ENCODE results near the gene ZNF764.
"Not testable (repeated sequence)": the region's sequence is repeated elsewhere in the genome, so short reads cannot be mapped to it uniquely, and the experiment has no call there.

Gene ZNF764

DNA sequence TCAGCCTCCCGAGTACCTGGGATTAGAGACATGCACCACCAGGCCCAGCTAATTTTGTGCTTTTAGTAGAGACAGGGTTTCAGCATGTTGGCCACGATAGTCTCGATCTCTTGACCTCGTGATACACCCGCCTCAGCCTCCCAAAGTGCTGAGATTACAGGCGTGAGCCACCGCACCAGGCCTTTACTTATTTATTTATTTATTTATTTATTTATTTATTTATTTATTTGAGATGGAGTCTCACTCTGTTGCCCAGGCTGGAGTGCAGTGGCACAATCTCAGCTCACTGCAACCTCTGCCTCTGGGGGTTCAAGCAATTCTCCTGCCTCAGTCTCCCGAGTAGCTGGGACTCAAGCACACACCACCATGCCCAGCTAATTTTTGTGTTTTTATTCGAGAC, 32.7 kb upstream of the ZNF764 start:
- not testable (repeated sequence) for H3K27me3 ChIP-seq (ENCODE audit: insufficient read depth, low read length); H3K27ac ChIP-seq (ENCODE audit: low read depth, low read length); H3K36me3 ChIP-seq (ENCODE audit: insufficient read depth, low read length); H3K4me3 ChIP-seq (ENCODE audit: low read depth, low read length); H2AFZ ChIP-seq (ENCODE audit: low read length, unreplicated experiment); H3K4me1 ChIP-seq (ENCODE audit: control insufficient read depth, insufficient read depth, low read length, unreplicated experiment)
- H3K79me2 ChIP-seq (ENCODE audit: control insufficient read depth, insufficient read depth, low read length, unreplicated experiment), result peaks cover 16% of the 10 kb centered on the region

DNA sequence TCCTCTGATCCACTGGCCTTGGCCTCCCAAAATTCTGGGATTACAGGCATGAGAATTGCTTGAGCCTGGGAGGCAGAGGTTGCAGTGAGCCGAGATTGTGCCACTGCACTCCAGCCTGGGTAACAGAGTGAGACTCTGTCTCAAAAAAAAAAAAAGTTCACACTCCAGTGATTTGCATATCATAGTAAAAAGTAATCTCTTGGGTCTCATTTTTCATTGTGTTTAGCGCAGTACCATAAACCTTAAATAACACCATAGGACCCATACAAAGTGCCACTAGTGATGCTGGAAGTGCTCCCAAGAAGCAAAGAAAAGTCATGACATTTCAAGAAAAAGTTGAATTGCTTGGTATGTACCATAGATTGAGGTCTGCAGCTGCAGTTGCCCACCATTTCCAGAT, 31.4 kb upstream of the ZNF764 start:
- H3K4me1 ChIP-seq (ENCODE audit: control insufficient read depth, insufficient read depth, low read length, unreplicated experiment); H3K4me3 ChIP-seq (ENCODE audit: low read depth, low read length); H3K27me3 ChIP-seq (ENCODE audit: insufficient read depth, low read length): not testable (repeated sequence)

DNA sequence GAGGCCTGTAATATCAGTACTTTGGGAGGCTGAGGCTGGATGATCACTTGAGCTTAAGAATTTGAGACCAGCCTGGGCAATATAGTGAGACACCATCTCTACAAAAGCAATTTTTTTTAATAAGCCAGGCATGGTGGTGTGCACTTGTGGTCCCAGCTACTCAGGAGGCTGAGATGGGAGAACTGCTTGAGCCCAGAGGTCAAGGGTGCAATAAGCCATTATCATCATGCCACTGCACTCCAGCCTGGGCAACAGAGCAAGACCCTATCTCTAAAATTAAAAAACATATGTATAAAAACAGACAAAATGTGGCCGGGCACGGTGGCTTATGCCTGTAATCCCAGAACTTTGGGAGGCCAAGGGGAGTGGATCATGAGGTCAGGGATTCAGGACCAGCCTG, 30.5 kb upstream of the ZNF764 start:
- no peaks in the 10 kb centered on the region for H3K27me3 ChIP-seq (ENCODE audit: insufficient read depth, low read length)
- H3K27ac ChIP-seq (ENCODE audit: low read depth, low read length), result no peak overlapping the region
- H3K4me1 ChIP-seq (ENCODE audit: control insufficient read depth, insufficient read depth, low read length, unreplicated experiment), result peaks cover 5% of the 10 kb centered on the region
- no peak overlapping the region for H3K4me3 ChIP-seq (ENCODE audit: low read depth, low read length)
- H3K36me3 ChIP-seq (ENCODE audit: insufficient read depth, low read length), result no peaks in the 10 kb centered on the region
- H2AFZ ChIP-seq (ENCODE audit: low read length, unreplicated experiment), result no peak overlapping the region
- peaks cover 28% of the 10 kb centered on the region for H3K79me2 ChIP-seq (ENCODE audit: control insufficient read depth, insufficient read depth, low read length, unreplicated experiment)

More for the DNA sequence above, 31.4 kb upstream of the ZNF764 start:
- H3K36me3 ChIP-seq (ENCODE audit: insufficient read depth, low read length); H2AFZ ChIP-seq (ENCODE audit: low read length, unreplicated experiment); H3K27ac ChIP-seq (ENCODE audit: low read depth, low read length): not testable (repeated sequence)
- H3K79me2 ChIP-seq (ENCODE audit: control insufficient read depth, insufficient read depth, low read length, unreplicated experiment), result peaks cover 22% of the 10 kb centered on the region

DNA sequence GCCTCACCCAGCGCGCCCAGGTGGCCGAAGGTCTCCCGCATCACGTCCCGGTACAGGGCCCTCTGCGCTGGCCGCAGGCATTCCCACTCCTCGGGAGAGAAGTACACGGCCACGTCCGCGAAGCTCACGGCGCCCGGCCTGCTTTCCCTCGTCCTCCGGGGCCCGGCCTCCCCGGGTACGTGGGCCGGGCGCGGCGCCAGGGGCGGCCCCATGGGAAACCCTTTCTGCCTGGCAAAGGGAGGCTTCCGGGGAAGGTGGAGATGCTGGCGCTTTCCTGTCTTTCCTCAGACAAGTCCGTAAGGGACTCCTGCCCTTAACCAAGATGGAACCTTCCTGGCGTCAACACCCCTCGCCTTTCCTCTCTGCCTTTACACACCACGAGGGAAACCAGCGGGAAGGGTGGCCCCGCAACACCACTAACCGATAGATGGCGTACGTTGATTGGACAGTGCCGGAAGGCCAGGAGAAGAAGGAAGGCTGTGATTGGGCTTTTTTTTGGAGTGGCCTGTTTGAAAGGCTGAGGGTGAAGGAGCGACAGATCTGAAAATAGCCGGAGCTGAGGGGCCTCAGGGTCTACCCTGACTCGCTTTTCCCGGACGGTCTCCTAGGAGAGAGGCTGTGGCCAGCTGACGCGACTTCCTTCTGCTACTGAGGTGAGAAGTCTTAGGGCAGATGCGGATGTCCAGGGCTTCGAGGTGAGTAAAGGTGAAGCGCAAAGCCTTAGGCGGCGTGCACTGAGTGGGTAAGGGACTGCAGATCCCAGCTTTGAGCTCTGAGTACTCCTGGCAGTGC, 27.4 kb upstream of the ZNF764 start, which contains the start of gene ZNF785:
ZNF785 (minus strand) TSS at position 298 of the 792 bp plus-strand sequence; CDS start at position 212, 86 bp downstream.
- Histone ChIP-seq H3K4me3 (ENCODE audit: low read depth, low read length) (peak within 1 kb of the TSS; percentile 98), H3K27me3 (ENCODE audit: insufficient read depth, low read length) (no peaks in the 10 kb centered on the region), H3K36me3 (ENCODE audit: insufficient read depth, low read length) (peaks cover 4% of the 10 kb centered on the region; the same call in 1 of the 2 replicates), H3K79me2 (ENCODE audit: control insufficient read depth, insufficient read depth, low read length, unreplicated experiment) (peaks cover 48% of the 10 kb centered on the region), H3K4me1 (ENCODE audit: control insufficient read depth, insufficient read depth, low read length, unreplicated experiment) (peaks cover 5% of the 10 kb centered on the region), H2AFZ (ENCODE audit: low read length, unreplicated experiment) (peak within 1 kb of the TSS; percentile 86), H3K27ac (ENCODE audit: low read depth, low read length) (peak within 1 kb of the TSS; percentile 57)

DNA sequence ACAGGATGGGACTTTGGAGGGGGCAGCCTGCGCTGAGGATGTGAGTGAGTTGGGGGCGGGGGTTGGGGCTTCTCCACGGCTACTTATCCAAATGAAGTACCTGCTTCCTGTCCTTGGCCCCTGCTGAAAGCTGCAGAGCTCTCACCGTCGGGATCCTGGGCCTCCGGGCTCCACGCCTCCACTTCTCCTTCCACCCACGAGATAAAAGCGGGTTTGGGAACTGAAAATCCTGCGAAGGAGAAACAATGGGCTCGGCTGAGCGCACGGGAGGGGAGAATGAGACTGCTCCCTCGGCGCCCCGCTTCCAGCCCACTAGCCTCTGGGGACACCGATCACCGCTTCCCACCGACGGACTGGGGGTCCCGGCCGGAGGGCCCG, 26.8 kb upstream of the ZNF764 start:
- peak overlapping the region; percentile 57 for H3K27ac ChIP-seq (ENCODE audit: low read depth, low read length)
- H3K36me3 ChIP-seq (ENCODE audit: insufficient read depth, low read length), result peaks cover 4% of the 10 kb centered on the region; the same call in 1 of the 2 replicates
- peak overlapping the region; percentile 70 for H2AFZ ChIP-seq (ENCODE audit: low read length, unreplicated experiment)
- H3K4me1 ChIP-seq (ENCODE audit: control insufficient read depth, insufficient read depth, low read length, unreplicated experiment), result peaks cover 5% of the 10 kb centered on the region
- H3K79me2 ChIP-seq (ENCODE audit: control insufficient read depth, insufficient read depth, low read length, unreplicated experiment), result peaks cover 48% of the 10 kb centered on the region
- H3K4me3 ChIP-seq (ENCODE audit: low read depth, low read length), result peak overlapping the region; percentile 98
- H3K27me3 ChIP-seq (ENCODE audit: insufficient read depth, low read length), result no peaks in the 10 kb centered on the region

DNA sequence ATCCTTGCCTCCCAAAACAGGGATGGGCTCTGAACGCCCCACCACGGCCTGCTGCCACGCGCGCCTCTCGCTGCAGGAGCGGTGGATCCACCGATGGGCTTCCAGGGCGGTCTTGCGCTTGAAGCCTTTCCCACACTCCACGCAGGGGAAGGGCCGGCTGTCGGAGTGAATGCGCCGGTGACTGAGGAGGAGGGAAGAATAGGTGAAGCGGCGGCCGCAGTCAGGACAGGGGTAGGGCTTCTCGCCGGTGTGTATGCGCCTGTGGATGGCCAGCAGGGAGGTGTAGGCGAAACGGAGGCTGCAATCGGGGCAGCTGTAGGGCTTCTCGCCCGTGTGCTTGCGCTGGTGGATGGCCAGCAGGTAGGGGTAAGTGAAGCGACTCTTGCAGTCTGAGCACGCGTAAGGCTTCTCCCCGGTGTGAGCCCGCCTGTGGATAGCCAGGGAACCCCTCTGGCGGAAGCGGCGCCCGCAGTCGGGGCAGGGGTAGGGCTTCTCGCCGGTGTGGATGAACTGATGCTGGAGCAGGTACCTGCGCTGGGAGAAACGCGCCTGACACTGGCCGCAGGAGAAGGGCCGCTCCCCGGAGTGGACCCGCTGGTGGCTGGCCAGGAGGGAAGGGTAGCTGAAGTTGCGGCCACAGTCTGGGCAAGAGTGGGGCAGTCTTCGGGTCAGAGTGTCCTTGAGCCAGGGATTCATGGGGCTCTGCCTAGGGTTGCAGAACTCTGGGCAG, 24.6 kb upstream of the ZNF764 start:
- Histone ChIP-seq H3K36me3 (ENCODE audit: insufficient read depth, low read length) (peaks cover 12% of the 10 kb centered on the region), H3K4me1 (ENCODE audit: control insufficient read depth, insufficient read depth, low read length, unreplicated experiment) (peaks cover 5% of the 10 kb centered on the region), H3K27ac (ENCODE audit: low read depth, low read length) (no peak overlapping the region), H2AFZ (ENCODE audit: low read length, unreplicated experiment) (no peak overlapping the region), H3K4me3 (ENCODE audit: low read depth, low read length) (no peak overlapping the region), H3K27me3 (ENCODE audit: insufficient read depth, low read length) (no peaks in the 10 kb centered on the region), H3K79me2 (ENCODE audit: control insufficient read depth, insufficient read depth, low read length, unreplicated experiment) (peaks cover 44% of the 10 kb centered on the region)

DNA sequence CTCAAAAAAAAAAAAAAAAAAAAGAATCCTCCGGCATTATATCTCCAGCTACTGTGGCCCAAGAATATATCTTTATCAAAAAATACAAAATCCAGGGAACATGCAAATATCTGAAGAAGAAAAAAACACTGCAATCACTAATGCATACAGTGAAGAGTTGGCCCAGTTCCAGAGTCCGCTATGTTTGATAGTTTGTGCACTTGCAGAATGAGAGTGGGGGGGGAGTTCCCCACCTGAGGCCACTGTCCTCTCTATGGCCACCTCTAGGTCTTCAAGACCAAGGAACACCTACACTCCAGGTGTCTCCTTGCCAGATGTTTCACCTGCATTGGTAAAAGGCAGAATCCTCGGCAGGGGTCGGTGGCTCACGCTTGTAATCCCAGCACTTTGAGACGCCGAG, 23.3 kb upstream of the ZNF764 start:
- H3K4me1 ChIP-seq (ENCODE audit: control insufficient read depth, insufficient read depth, low read length, unreplicated experiment), result no peaks in the 10 kb centered on the region
- no peak overlapping the region for H3K27ac ChIP-seq (ENCODE audit: low read depth, low read length)
- H3K36me3 ChIP-seq (ENCODE audit: insufficient read depth, low read length), result peaks cover 12% of the 10 kb centered on the region
- H3K4me3 ChIP-seq (ENCODE audit: low read depth, low read length), result no peak overlapping the region
- no peaks in the 10 kb centered on the region for H3K27me3 ChIP-seq (ENCODE audit: insufficient read depth, low read length)
- H3K79me2 ChIP-seq (ENCODE audit: control insufficient read depth, insufficient read depth, low read length, unreplicated experiment), result peaks cover 36% of the 10 kb centered on the region
- H2AFZ ChIP-seq (ENCODE audit: low read length, unreplicated experiment), result no peak overlapping the region

DNA sequence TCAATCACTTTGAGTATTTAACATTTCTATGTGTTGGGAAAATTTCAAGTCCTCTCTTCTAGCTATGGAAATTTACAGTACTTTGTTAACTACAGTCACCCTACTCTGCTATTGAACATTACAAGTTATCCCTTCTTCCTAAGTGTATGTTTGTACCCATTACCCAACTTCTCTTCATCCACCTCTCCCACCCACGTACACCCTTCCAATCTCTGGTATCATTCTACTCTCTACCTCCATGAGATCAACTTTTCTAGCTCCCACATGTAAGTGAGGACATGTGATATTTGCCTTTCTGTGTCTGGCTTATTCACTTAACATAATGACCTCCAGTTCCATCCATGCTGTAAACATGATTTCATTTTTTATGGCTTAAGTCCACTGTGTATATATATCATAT, 16.5 kb upstream of the ZNF764 start:
- Histone ChIP-seq H3K4me1 (ENCODE audit: control insufficient read depth, insufficient read depth, low read length, unreplicated experiment) (no peaks in the 10 kb centered on the region), H3K27me3 (ENCODE audit: insufficient read depth, low read length) (no peaks in the 10 kb centered on the region), H3K4me3 (ENCODE audit: low read depth, low read length) (no peak overlapping the region), H2AFZ (ENCODE audit: low read length, unreplicated experiment) (no peak overlapping the region), H3K79me2 (ENCODE audit: control insufficient read depth, insufficient read depth, low read length, unreplicated experiment) (no peaks in the 10 kb centered on the region), H3K27ac (ENCODE audit: low read depth, low read length) (no peak overlapping the region), H3K36me3 (ENCODE audit: insufficient read depth, low read length) (peaks cover 7% of the 10 kb centered on the region; the same call in 1 of the 2 replicates)

DNA sequence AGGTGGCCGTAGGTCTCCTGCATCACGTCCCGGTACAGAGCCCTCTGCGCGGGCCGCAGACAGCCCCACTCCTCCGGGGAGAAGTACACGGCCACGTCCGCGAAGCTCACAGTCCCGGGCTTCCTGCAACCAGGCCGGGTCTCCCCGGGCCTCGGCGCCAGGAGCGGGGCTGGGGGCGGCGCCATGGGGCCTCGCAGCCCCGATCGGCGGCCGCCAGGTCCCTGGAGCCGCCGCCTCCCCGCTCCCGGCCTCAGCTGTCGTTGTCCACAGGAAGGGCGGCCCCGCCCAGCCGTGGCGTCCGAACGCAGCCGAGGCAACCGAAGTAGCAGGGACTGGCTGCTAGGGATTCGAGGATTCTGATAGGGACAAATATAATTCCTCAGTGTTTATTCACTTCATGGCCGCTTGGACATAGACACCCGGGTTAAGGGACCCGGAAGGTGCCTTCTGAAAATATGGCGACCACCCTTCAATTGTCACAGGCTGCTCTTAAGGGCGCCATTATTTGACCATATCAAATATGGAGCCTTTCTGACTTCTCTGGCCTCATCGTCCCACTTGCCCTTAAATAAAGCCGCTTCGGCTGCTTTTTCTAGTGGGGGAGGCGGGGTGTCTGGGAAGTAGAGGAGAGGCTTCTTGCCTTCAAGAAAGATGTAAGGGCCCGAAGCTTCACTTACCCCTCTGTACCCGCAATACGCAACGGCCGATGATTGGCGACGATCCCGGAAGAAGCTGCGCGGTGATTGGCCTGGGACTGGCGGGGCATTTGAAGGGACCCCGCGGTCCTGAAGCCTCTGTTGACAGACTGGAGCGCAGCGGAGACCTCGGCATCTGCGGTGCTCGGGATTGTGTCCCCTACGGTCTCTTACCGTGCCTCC, 13.5 kb upstream of the ZNF764 start, which contains the start of gene ZNF688:
ZNF688 (minus strand) TSS at position 270 of the 878 bp plus-strand sequence; CDS start at position 185, 85 bp downstream.
- Histone ChIP-seq H3K27ac (ENCODE audit: low read depth, low read length) (peak within 1 kb of the TSS; percentile 75), H3K79me2 (ENCODE audit: control insufficient read depth, insufficient read depth, low read length, unreplicated experiment) (no peaks in the 10 kb centered on the region), H3K4me1 (ENCODE audit: control insufficient read depth, insufficient read depth, low read length, unreplicated experiment) (peaks cover 14% of the 10 kb centered on the region), H3K36me3 (ENCODE audit: insufficient read depth, low read length) (no peaks in the 10 kb centered on the region), H2AFZ (ENCODE audit: low read length, unreplicated experiment) (peak within 1 kb of the TSS; percentile 84), H3K4me3 (ENCODE audit: low read depth, low read length) (peak within 1 kb of the TSS; percentile 83), H3K27me3 (ENCODE audit: insufficient read depth, low read length) (no peaks in the 10 kb centered on the region)

Measured in ACC112 (cell line).